CD4-positive, alpha-beta T cell treated with Interleukin-17A for 4 hours (primary cell): ENCODE results near the gene SLC27A3.

Source experiments
- DNase-seq: peaks from one replicate; pipeline ENCODE4 v3.0.0-alpha.2; 2020; ENCODE audit warnings: mixed read lengths

Gene SLC27A3

DNA sequence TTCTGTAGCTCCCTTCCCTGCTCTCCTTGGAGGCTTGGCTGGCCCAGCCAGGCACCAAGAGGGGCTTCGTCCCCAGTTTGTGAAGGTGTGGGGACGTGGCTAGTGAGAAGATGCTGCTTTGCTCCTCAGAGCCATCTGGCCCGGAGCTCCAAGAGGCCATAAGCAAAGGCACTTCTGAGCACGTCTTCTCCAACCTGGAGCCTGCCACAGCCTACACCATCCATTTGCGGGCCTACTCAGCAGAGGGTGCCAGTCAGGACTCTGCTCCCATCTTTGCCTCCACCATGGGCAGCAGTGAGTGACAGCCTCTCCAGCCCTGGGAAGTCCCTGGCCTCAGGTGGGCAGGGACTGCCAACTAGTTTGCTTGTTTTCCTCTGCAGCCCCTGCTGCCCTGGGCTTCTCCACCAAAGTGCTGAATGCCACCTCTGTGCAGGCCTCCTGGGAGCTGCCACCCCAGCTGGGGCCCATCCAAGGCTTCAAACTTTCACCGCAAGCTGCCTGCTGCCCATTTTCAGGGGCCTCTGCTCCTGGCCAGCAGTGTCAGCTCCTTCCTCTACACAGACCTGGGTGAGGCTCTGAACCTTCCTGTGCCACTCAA, 25.9 kb downstream of the SLC27A3 start:
- DNase-seq, result no peak

DNA sequence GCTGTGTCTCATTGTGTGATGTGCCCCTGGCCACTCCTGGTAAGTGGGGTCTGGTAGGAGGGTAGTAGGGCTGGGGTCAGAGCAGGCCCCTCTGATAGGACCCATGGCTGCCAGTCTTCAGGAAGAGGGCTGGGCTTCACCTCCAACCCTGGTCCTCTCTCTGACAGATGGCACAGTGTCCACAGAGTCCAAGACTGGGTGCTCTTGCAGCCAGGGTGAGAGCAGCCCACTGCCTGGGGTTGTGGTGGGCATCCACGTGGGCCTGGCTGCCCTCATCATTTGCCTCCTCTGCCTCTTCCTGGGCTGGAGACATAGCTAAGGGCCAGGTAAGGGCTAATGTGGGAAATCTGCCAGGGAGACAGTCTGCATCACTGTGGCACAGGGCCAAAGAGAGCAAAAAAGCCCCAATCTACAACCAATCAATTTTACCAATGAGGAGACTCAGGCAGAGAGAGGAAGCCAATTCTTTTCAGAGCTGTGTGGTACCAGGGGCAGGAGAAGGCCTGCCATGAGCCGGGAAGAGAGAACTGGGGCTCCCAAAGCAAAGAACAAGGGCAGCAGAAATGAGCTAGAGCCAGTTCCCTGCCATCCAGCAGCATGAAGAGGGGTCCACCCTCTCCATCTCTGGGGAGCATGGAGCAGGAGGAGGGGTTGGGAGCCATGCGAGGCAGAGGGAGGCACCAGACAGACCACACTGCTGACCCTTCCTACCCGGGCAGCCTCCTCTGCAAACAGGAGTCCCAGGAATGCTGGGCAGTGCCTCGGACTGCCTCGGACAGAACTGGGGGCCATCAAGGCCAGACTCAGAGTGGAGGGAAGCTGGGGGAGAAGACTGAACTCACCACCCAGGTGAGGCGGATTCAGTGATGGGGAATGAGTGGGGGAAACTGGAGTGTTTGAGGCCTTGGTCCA, 26.8 kb downstream of the SLC27A3 start:
- DNase-seq, result no peak

DNA sequence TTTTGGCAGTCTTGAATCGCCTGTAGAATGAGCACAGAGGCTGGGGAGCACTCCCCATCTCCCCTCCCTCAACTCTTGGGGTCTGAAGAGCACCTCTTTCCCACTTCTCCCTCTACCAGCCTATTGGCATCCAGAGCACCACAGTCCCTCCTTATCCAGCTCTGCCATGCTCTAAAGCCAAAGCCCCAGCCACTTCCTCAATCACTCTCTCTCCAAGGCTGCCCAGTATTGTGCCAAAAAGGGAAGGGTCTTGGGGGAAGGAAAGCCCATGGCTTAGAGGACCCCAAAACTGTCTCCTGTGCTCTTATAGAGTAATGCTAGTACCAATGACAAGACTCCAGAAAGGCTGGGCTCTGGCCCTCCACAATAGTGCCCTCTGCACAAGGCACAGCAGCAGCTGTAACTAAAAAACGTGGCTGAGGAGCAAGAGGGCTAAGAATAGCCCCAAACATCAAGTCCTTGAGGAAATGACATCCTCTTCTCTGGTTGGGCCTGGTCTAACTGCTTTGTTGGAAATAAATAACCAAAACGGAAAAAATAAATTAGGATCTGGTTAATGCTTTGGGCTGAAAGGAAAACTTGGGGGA, 28.4 kb downstream of the SLC27A3 start:
- DNase-seq, result no peak

DNA sequence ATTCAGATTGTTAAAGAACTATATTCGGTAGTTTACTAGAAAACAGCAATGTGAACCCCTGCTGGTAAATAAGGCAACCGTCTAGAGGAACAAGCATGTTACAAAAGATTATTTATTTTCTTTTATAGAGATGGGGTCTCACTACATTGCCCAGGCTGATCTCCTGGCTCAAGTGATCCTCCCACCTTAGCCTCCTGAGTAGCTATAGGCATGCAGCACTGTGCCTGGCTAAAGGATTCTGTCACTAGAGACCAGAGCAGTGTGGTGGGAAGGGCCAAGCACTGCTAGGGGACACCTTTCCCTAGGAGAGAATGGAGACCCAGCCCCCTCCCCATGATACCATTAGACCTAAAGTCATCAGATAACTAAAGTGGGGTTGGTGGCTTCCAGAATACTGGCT, 28.9 kb downstream of the SLC27A3 start:
- DNase-seq, result no peak

DNA sequence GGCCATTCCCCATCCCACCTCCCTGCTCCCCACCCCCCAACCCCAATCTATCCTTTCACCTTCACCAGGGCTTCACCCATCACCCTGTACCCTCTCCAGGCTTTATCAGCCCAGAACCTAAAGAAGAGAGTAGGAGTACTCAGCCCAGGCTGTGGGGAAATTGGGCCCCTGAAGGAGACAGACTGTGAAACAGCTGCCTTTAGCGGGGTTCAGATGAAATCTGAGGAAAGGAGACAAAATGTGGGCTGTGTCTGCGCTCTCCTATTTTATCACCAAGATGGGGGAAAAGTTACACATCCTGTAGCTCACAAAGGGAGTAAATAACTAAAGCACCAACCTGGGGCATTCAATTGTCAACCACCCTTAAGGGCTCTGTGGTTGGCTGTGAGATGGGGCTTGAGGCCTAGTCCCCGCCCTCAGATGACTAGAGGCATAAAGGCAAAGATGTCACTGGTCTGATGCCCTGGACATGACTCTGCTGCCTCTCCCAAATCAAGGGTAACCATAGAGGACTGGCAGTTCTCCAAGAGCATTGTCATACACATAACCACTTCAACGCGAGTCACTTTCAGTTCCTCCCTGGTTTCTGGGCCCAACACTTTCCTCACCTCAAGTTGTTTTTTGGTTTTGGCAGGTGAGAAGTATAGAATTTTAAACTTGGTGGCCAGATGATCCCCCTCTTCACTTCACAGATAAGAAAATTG, 30.0 kb downstream of the SLC27A3 start:
- DNase-seq, result peak; percentile 67

DNA sequence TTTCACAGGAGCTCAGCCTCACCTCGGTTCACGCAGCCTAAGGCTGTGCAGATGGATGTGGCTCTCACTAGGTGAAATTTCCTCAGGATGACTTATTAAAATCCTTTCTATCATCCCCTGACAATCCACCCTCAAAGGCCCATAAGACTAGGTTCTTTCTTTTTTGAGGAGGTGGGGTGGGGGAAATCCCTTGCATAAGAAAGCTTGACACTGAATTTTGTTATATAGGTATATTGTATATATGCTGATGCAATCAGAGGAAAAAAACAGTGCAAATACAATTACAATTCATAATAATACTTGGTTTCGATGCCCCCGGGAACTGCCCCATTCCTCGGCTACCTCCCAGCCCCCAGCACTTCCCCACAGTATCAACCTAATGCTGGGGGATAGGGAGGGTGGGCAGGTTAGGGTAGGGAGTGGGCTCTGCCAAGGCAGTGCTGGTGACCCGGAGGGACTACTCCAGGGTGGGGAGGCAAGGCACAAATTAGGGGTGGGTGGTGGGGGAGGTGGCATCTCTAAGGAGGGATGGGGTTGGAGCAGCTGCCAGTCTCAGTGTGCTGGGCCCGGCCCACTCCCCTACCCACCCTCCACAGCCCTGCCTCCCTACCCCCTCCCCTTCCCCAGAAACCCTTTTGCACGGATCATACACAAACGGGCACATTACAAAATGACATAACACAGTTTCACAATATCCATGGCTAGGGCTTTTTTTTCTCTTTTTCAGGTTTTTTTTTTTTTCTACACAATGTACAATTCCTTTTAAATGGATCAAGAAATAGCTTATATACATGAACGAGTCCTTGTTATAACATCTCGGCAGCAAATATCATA, 30.9 kb downstream of the SLC27A3 start:
- DNase-seq, result no peak

DNA sequence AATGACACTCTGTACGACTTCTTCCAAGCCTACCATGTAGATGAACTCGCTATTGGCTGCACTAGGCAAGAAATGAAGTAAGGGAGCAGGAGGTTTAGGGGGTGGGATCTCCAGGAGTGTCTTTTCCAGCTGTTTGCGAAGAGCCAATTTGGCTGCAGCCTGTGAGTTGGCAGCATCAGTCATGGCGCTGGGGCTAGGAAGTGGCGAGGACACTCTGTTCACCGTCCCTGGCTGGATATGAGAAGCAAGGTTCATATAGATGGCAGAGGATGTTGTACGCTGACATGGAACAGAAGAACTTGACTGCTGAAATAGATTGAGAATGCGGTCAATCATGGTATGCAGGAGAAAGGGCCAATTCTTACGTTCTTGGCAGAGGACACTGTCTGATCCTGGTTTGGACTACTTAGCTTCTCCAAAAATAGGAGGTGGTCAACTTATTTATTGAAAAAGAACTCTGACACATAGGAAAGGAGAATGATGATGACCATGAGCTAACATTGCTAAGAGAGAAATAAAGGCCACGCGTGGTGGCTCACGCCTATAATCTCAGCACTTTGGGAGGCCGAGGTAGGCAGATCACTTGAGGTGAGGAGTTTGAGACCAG, 41.2 kb downstream of the SLC27A3 start:
- no peak for DNase-seq

DNA sequence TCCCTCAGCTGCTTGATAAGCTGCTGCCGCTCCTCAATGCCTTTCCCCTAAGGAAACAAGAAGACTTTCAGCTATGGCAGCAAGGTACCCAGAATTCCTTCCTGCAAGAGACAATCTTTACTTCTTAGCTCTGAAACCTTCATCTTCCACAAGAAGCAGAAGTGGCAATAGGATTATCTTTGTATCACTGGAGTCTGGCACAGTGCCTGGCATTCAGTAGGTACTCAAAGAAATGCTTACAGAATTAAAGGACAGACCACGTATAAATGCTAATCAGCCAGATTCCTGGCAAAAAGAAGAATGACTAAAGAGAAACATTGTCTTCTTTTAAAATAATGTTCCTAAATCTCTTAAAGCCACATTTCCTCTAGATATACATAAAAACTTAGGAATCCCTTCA, 43.7 kb downstream of the SLC27A3 start:
- DNase-seq, result no peak

DNA sequence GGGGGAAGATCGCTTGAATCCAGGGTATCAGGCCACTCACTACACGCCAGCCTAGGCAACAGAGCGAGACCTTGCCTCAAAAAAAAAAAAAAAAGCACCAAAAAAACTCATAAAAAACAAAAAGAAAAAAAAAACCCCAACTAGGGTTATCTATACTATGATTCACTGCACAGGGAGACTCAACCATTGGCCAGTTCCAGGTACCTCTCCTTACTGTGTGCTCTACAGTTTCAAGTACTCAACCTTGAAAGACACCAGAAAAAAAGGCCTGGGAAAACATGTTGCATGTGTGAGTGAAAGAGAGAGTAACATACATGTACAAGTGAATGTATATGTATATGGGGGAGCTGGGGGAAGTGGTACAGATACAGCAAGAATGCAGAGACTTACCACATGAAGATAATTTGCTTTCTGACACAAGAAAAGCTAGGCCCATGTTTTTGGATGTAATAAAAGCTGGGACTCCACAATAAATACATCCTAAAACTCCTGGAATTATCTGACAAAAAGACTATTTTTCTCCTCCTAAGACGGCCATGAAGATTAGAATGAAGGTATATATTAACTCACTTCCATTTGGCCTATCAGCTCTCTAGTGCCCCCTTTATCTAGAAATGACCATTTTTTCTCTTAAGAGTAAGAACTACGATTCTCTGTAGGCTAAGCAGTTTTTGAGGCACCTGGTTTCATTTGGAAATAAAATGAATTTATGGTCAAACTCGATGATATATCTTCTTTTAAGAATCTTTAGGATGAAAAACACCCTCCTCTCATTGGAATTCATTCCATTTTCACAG, 52.2 kb downstream of the SLC27A3 start:
- no peak for DNase-seq
